Endothelial cell of umbilical vein (primary cell): ENCODE data around the gene COL23A1. TPM values are rescaled to one million over a fixed set of nuclear protein-coding genes. Genes with fewer than 3 reads are reported as not detected.

Experiments used
- BruUV-seq: library from RNA; stranded (reverse); fragments of 400-500 nt; replicated peaks from 2 replicates; lab custom pipeline; 2021; lab: Mats Ljungman, UMichigan
- CTCF ChIA-PET: fragments of 300-600, 350-600 bp; sonication (Branson Sonifier 250); formaldehyde crosslinking; loops from one replicate; lab custom pipeline; 2021; ENCODE audit warnings: antibody characterized with exemption, inconsistent platforms; lab: Charles Lee
- POLR2A ChIA-PET: fragments of 300-600, 350-600 bp; sonication (Branson Sonifier 250); formaldehyde crosslinking; loops from one replicate; lab custom pipeline; 2021; ENCODE audit warnings: antibody characterized with exemption, inconsistent platforms; lab: Charles Lee
- DNase-seq: peaks from one replicate; pipeline ENCODE4 v3.0.0-alpha.2; 2011; ENCODE audit warnings: low read depth, low spot score
- FAIRE-seq: peaks from 2 replicates; lab custom pipeline; 2011; peaks lifted over from hg19 to GRCh38; lab: Jason Lieb, UNC
- H2AFZ ChIP-seq: 2 replicates; pipeline ENCODE4 v1.6.0; 2012; ENCODE audit warnings: low read depth, low read length, control low read depth, inconsistent platforms
- H3K27ac ChIP-seq: 2 replicates; pipeline ENCODE4 v1.5.1; 2011; ENCODE audit warnings: low read depth, mild to moderate bottlenecking, control low read depth, low read length, moderate library complexity; ENCODE audit not compliant: insufficient read depth
- H3K27me3 ChIP-seq, 2 experiments: 2 replicates each; pipeline versions ENCODE4 v1.6.0 to v1.6.1; 2011; ENCODE audit warnings: low read length in 2 of 2, mixed read lengths in 1 of 2; ENCODE audit not compliant: control insufficient read depth in 2 of 2, insufficient read depth in 2 of 2
- H3K36me3 ChIP-seq, 2 experiments: 2 replicates in 1 of 2; 3 replicates in 1 of 2; pipeline ENCODE4 v1.5.1; 2011; ENCODE audit warnings: low read length in 2 of 2, mild to moderate bottlenecking in 1 of 2, moderate library complexity in 1 of 2; ENCODE audit not compliant: control insufficient read depth in 2 of 2, insufficient read depth in 2 of 2; ENCODE audit errors: extremely low read depth in 1 of 2
- H3K4me1 ChIP-seq: 3 replicates; pipeline ENCODE4 v1.5.1; 2011; ENCODE audit warnings: mild to moderate bottlenecking, low read length; ENCODE audit not compliant: control insufficient read depth, insufficient read depth; ENCODE audit errors: extremely low read depth
- H3K4me2 ChIP-seq: 2 replicates; pipeline ENCODE4 v1.6.1; 2011; ENCODE audit warnings: low read length, control low read depth, mixed read lengths; ENCODE audit not compliant: insufficient read depth
- H3K4me3 ChIP-seq, 3 experiments: fragments of 200-600 bp in 1 of 3; sonication (generic), shearing (Covaris generic) in 1 of 3; replicated peaks in 1 of 3; 2 replicates each; pipeline ENCODE4 v1.5.1; 2011 to 2016; ENCODE audit warnings: control low read depth in 3 of 3, low read length in 3 of 3, mild to moderate bottlenecking in 2 of 3, inconsistent platforms in 1 of 3, low read depth in 1 of 3, moderate library complexity in 1 of 3; ENCODE audit not compliant: insufficient read depth in 1 of 3
- H3K79me2 ChIP-seq: 2 replicates; pipeline ENCODE4 v1.6.0; 2012; ENCODE audit warnings: low read length, inconsistent platforms; ENCODE audit not compliant: control insufficient read depth, insufficient read depth
- H3K9ac ChIP-seq: replicated peaks from 2 replicates; pipeline ENCODE3; 2011; ENCODE audit warnings: low read length, control low read depth; ENCODE audit not compliant: insufficient read depth; ENCODE audit errors: extremely low read depth
- H3K9me1 ChIP-seq: replicated peaks from 3 replicates; pipeline ENCODE4 v1.6.0; 2011; ENCODE audit warnings: mild to moderate bottlenecking, low read length; ENCODE audit not compliant: control insufficient read depth, insufficient read depth; ENCODE audit errors: extremely low read depth
- H3K9me3 ChIP-seq: replicated peaks from 2 replicates; pipeline ENCODE4 v1.5.1; 2012; ENCODE audit warnings: low read length, inconsistent platforms; ENCODE audit not compliant: control insufficient read depth, insufficient read depth
- H4K20me1 ChIP-seq: replicated peaks from 2 replicates; pipeline ENCODE3; 2011; ENCODE audit warnings: mild to moderate bottlenecking, low read length; ENCODE audit not compliant: control insufficient read depth, insufficient read depth; ENCODE audit errors: extremely low read depth
- CTCF ChIP-seq, 2 donors: IDR thresholded peaks; 1 replicate in 1 of 2; 2 replicates in 1 of 2; pipeline ENCODE4 v1.5.1; 2011; ENCODE audit warnings: low read length in 2 of 2, mild to moderate bottlenecking in 2 of 2, moderate library complexity in 2 of 2, control low read depth in 1 of 2, inconsistent platforms in 1 of 2, low read depth in 1 of 2; ENCODE audit not compliant: insufficient read depth in 1 of 2; ENCODE audit errors: extremely low read depth in 1 of 2
- EZH2 ChIP-seq: IDR thresholded peaks from 2 replicates; pipeline ENCODE4 v1.6.1; 2012; ENCODE audit warnings: borderline replicate concordance, low read depth, mild to moderate bottlenecking, moderate library complexity, low read length, inconsistent platforms; ENCODE audit not compliant: severe bottlenecking
- FOS ChIP-seq: IDR thresholded peaks from 2 replicates; pipeline ENCODE4 v1.6.1; 2011; ENCODE audit warnings: mild to moderate bottlenecking, low read length, moderate library complexity, borderline replicate concordance; ENCODE audit not compliant: insufficient read depth
- GATA2 ChIP-seq: IDR thresholded peaks from 2 replicates; pipeline ENCODE4 v1.7.0; 2011; ENCODE audit warnings: low read depth, mild to moderate bottlenecking, moderate library complexity, mixed read lengths, low read length; ENCODE audit not compliant: insufficient read length, insufficient read depth
- JUN ChIP-seq: IDR thresholded peaks from 2 replicates; pipeline ENCODE4 v1.6.1; 2011; ENCODE audit warnings: borderline replicate concordance, low read depth; ENCODE audit not compliant: insufficient read length, insufficient read depth
- MAX ChIP-seq: IDR thresholded peaks from 2 replicates; pipeline ENCODE4 v1.6.1; 2011; ENCODE audit not compliant: insufficient read depth, insufficient read length
- MYC ChIP-seq: IDR thresholded peaks from one replicate; pipeline ENCODE4 v1.6.1; 2011; ENCODE audit warnings: mild to moderate bottlenecking, low read depth, low read length
- POLR2A ChIP-seq: IDR thresholded peaks from 2 replicates; pipeline ENCODE4 v1.6.1; 2012; ENCODE audit warnings: low read depth, mild to moderate bottlenecking, control low read depth, low read length
- POLR2AphosphoS5 ChIP-seq: IDR thresholded peaks from 2 replicates; pipeline ENCODE4 v1.6.1; 2012; ENCODE audit warnings: low read depth, mild to moderate bottlenecking, control low read depth, low read length, moderate library complexity; ENCODE audit not compliant: insufficient read depth
- dilution Hi-C: fragments of 300-500 bp; cut with MboI; formaldehyde crosslinking; loops from one replicate; pipeline ENCODE4 v1.15.0; 2019; ENCODE audit warnings: low sequenced_read_pairs; ENCODE audit not compliant: extremely low pct_ligation_motif_present
- intact Hi-C: fragments of 100-400 bp; cut with micrococcal nuclease; formaldehyde crosslinking; loops from one replicate; pipeline ENCODE4 v1.10.0; 2022
- polyA plus RNA-seq, 4 experiments: library from polyadenylated mRNA; depleted of rRNA in 3 of 4; stranded (reverse) in 3 of 4; unstranded in 1 of 4; fragments of >200 nt; gene quantifications; 2 replicates each; pipeline versions ENCODE4 v1.2.1 to v1.2.3, GENCODE V29; 2011 to 2012; ENCODE audit warnings: missing spikeins in 1 of 4
- total RNA-seq: library from RNA; stranded (reverse); gene quantifications from 2 replicates; pipeline ENCODE4 v1.2.3, GENCODE V29; 2021

COL23A1 gene
- total and polyA plus RNA-seq, 2 donors (not counting 3 experiments of a cell fraction or from before 2014, with no cell fraction given) = not detected

GRCh38 chr5:178271726-178272479 lies 318.3 kb downstream of the COL23A1 start:
- Histone ChIP-seq H3K4me3 (no peak overlapping the region), H4K20me1 (no peaks in the 10 kb centered on the region), H3K27ac (no peak overlapping the region), H3K27me3 (no peaks in the 10 kb centered on the region), H3K36me3 (no peaks in the 10 kb centered on the region), H3K9ac (no peak overlapping the region), H3K4me1 (no peaks in the 10 kb centered on the region), H2AFZ (no peak overlapping the region), H3K79me2 (no peaks in the 10 kb centered on the region), H3K9me3 (no peaks in the 10 kb centered on the region), H3K9me1 (no peaks in the 10 kb centered on the region), H3K4me2 (no peak overlapping the region)
- DNase-seq (no peak), FAIRE-seq (no peak)
- dilution Hi-C loops (no loop called here), intact Hi-C loops (no loop called here)
- ChIA-PET POLR2A (no interaction called here), CTCF (no interaction called here)
- no TSS peak for BruUV-seq
- no peak for TF ChIP-seq FOS
- no peak for TF ChIP-seq MAX
- TF ChIP-seq JUN = no peak
- no peak for TF ChIP-seq POLR2A
- no peak for TF ChIP-seq EZH2
- TF ChIP-seq POLR2AphosphoS5 = no peak
- TF ChIP-seq MYC = no peak
- no peak for TF ChIP-seq GATA2
- TF ChIP-seq CTCF (IDR thresholded peaks at IDR 0.05; ENCODE audit: extremely low read depth in 1 of 2, insufficient read depth in 1 of 2, low read depth in 1 of 2, low read length in 2 of 2) = no peak
